GM19438 (cell line): ENCODE data around the gene EHD2.
A peak's percentile ranks its signal among the peaks of the same experiment; 100 is the strongest.

Experiments
- ATAC-seq: cut with Tn5 transposase; IDR thresholded peaks from one replicate; pipeline ENCODE4 v1.9.1; 2021; ENCODE audit warnings: low read depth; ENCODE audit not compliant: unreplicated experiment

The EHD2 gene

GRCh38 chr19:47687906-47688305 is 25.3 kb upstream of the EHD2 start:
- no peak for ATAC-seq

GRCh38 chr19:47691090-47691489 is 22.1 kb upstream of the EHD2 start:
- ATAC-seq = no peak

GRCh38 chr19:47691782-47692181 is 21.4 kb upstream of the EHD2 start:
- no peak for ATAC-seq

- no peak for ATAC-seq
Observed at GRCh38 chr19:47693489-47693888, 19.7 kb upstream of the EHD2 start.

- no peak for ATAC-seq
Observed at GRCh38 chr19:47693903-47694302, 19.3 kb upstream of the EHD2 start.

- ATAC-seq = no peak
Observed at GRCh38 chr19:47694466-47695273, 18.6 kb upstream of the EHD2 start.

GRCh38 chr19:47695533-47696262 is 17.5 kb upstream of the EHD2 start:
- ATAC-seq = no peak

- ATAC-seq = no peak
Observed at GRCh38 chr19:47696635-47697034, 16.6 kb upstream of the EHD2 start.

- peak; percentile 66 for ATAC-seq
Observed at GRCh38 chr19:47697863-47698609, 15.2 kb upstream of the EHD2 start.

GRCh38 chr19:47698631-47699359 is 14.4 kb upstream of the EHD2 start:
- no peak for ATAC-seq

GRCh38 chr19:47699360-47699917 is 13.8 kb upstream of the EHD2 start:
- no peak for ATAC-seq

- no peak for ATAC-seq
Observed at GRCh38 chr19:47700934-47701716, 12.1 kb upstream of the EHD2 start.

- ATAC-seq = no peak
Observed at GRCh38 chr19:47701717-47702552, 11.3 kb upstream of the EHD2 start.

GRCh38 chr19:47702671-47703070 is 10.6 kb upstream of the EHD2 start:
- no peak for ATAC-seq

GRCh38 chr19:47703301-47703700 is 9.9 kb upstream of the EHD2 start:
- ATAC-seq = no peak

- ATAC-seq = no peak
Observed at GRCh38 chr19:47704024-47704423, 9.2 kb upstream of the EHD2 start.

- ATAC-seq = no peak
Observed at GRCh38 chr19:47704656-47705055, 8.6 kb upstream of the EHD2 start.

GRCh38 chr19:47707135-47707925 is 5.9 kb upstream of the EHD2 start:
- no peak for ATAC-seq
